CD8-positive, alpha-beta memory T cell (primary cell): ENCODE results near the gene TNFRSF21. TPM values are rescaled to one million over a fixed set of nuclear protein-coding genes. Genes with fewer than 3 reads are reported as not detected.
"Not testable (repeated sequence)": the region's sequence is repeated elsewhere in the genome, so short reads cannot be mapped to it uniquely, and the experiment has no call there.

Source experiments
- CTCF ChIA-PET: fragments of 350-600 bp; sonication (Branson Sonifier 250); formaldehyde crosslinking; loops from one replicate; lab custom pipeline; 2021; ENCODE audit warnings: antibody characterized with exemption; lab: Charles Lee
- POLR2A ChIA-PET: fragments of 350-600 bp; sonication (Branson Sonifier 250); formaldehyde crosslinking; loops from one replicate; lab custom pipeline; 2021; ENCODE audit warnings: antibody characterized with exemption; lab: Charles Lee
- DNase-seq, 5 donors: peaks; one replicate each; pipeline versions ENCODE4 v3.0.0 to v3.0.0-alpha.2; 2020 to 2022; ENCODE audit warnings: mixed read lengths in 1 of 5
- H3K27ac ChIP-seq: one replicate; pipeline ENCODE4 v1.7.0; 2013; ENCODE audit warnings: low read depth, mild to moderate bottlenecking, low read length, moderate library complexity
- H3K27me3 ChIP-seq: 2 replicates; pipeline ENCODE4 v1.7.0; 2013; ENCODE audit warnings: low read length, mild to moderate bottlenecking; ENCODE audit not compliant: insufficient read depth, poor library complexity, severe bottlenecking
- H3K36me3 ChIP-seq: 2 replicates; pipeline ENCODE4 v1.7.0; 2013; ENCODE audit warnings: mild to moderate bottlenecking, low read length, moderate library complexity; ENCODE audit not compliant: insufficient read depth
- H3K4me1 ChIP-seq: 2 replicates; pipeline ENCODE4 v1.7.0; 2013; ENCODE audit warnings: mild to moderate bottlenecking, low read length, moderate library complexity; ENCODE audit not compliant: insufficient read depth
- H3K4me3 ChIP-seq: 2 replicates; pipeline ENCODE4 v1.7.0; 2013; ENCODE audit warnings: mild to moderate bottlenecking, low read length
- H3K9me3 ChIP-seq: 2 replicates; pipeline ENCODE4 v1.7.0; 2013; ENCODE audit warnings: mild to moderate bottlenecking, low read length
- H3K27ac Mint-ChIP-seq, 8 donors: one replicate each; pipeline ENCODE4 v1.8.0; 2020 to 2021; ENCODE audit warnings: mixed read lengths in 8 of 8, mild to moderate bottlenecking in 6 of 8, inconsistent platforms in 3 of 8, moderate library complexity in 3 of 8
- H3K27me3 Mint-ChIP-seq, 2 donors: one replicate each; pipeline ENCODE4 v1.8.0; 2020 to 2021; ENCODE audit warnings: mixed read lengths in 2 of 2, mild to moderate bottlenecking in 1 of 2, moderate library complexity in 1 of 2
- H3K36me3 Mint-ChIP-seq, 3 donors: one replicate each; pipeline ENCODE4 v1.8.0; 2020 to 2021; ENCODE audit warnings: mixed read lengths in 3 of 3, inconsistent platforms in 1 of 3, mild to moderate bottlenecking in 1 of 3
- H3K4me1 Mint-ChIP-seq, 3 donors: one replicate each; pipeline ENCODE4 v1.8.0; 2020 to 2021; ENCODE audit warnings: mixed read lengths in 3 of 3, inconsistent platforms in 1 of 3, mild to moderate bottlenecking in 1 of 3
- H3K4me3 Mint-ChIP-seq, 7 donors: one replicate each; pipeline ENCODE4 v1.8.0; 2020 to 2021; ENCODE audit warnings: mixed read lengths in 7 of 7, mild to moderate bottlenecking in 6 of 7, moderate library complexity in 4 of 7, inconsistent platforms in 2 of 7
- H3K9me3 Mint-ChIP-seq, 5 donors: one replicate each; pipeline ENCODE4 v1.8.0; 2020 to 2022; ENCODE audit warnings: mixed read lengths in 5 of 5, mild to moderate bottlenecking in 3 of 5, moderate library complexity in 2 of 5, inconsistent platforms in 1 of 5
- polyA plus RNA-seq: library from polyadenylated mRNA; unstranded; fragments of 300-500 nt; fragmentation: Illumina TruSeq; gene quantifications from one replicate; pipeline ENCODE4 v1.2.3, GENCODE V29; 2021
- total RNA-seq, 2 experiments: library from RNA; stranded (reverse); gene quantifications; one replicate each; pipeline ENCODE4 v1.2.3, GENCODE V29; 2021

The TNFRSF21 gene
- total and polyA plus RNA-seq, 3 experiments from 2014 or later, result 0.06 to 1.8 (median 1.7) TPM

DNA sequence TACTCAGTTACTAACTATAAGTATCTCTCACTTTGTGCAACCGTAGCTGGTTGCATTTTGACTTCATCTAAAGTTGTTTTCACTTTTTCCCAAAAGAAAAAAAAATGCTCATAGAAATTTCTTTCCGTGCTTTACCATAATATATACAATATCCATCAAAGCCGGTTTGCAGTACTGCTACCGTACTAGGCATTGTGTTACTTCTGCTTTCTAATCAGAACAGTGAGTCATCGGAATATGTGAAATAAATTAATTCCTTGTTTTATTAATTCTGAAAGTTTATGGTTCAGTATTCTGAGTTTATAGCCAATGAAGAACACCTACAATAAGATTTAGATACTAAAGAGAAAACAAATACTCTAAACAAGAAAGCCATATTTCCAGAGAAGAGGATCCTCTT is 72.5 kb downstream of the TNFRSF21 start:
- no peak for DNase-seq
- peaks cover 7% of the 10 kb centered on the region for H3K4me1 ChIP-seq
- H3K4me3 ChIP-seq, result no peak overlapping the region
- Mint-ChIP-seq H3K4me1 (peaks cover 0 to 4% (median 1%) of the 10 kb centered on the region in 3 donors), H3K27ac (no peak overlapping the region), H3K9me3 (peaks cover 0 to 2% (median 0%) of the 10 kb centered on the region in 5 donors), H3K36me3 (peaks cover 0 to 4% (median 0%) of the 10 kb centered on the region in 3 donors), H3K27me3 (peaks cover 4 to 19% of the 10 kb centered on the region in 2 donors), H3K4me3 (no peak overlapping the region)
- no peaks in the 10 kb centered on the region for H3K27me3 ChIP-seq
- ChIA-PET CTCF (no interaction called here), POLR2A (no interaction called here)
- no peaks in the 10 kb centered on the region for H3K9me3 ChIP-seq
- no peak overlapping the region for H3K27ac ChIP-seq
- H3K36me3 ChIP-seq, result no peaks in the 10 kb centered on the region

- Mint-ChIP-seq H3K27ac (no peak overlapping the region), H3K36me3 (peaks cover 0 to 4% (median 0%) of the 10 kb centered on the region in 3 donors), H3K4me3 (no peak overlapping the region), H3K27me3 (peaks cover 4 to 19% of the 10 kb centered on the region in 2 donors), H3K9me3 (peaks cover 0 to 2% (median 0%) of the 10 kb centered on the region in 5 donors), H3K4me1 (no peaks in the 10 kb centered on the region)
- H3K9me3 ChIP-seq, result no peaks in the 10 kb centered on the region
- no peaks in the 10 kb centered on the region for H3K27me3 ChIP-seq
- no peaks in the 10 kb centered on the region for H3K36me3 ChIP-seq
- CTCF ChIA-PET, result no interaction called here
- POLR2A ChIA-PET, result no interaction called here
- H3K4me3 ChIP-seq, result no peak overlapping the region
- DNase-seq, result no peak
- no peaks in the 10 kb centered on the region for H3K4me1 ChIP-seq
- H3K27ac ChIP-seq, result no peak overlapping the region
Measured at GRCh38 chr6:47235964-47236760, 73.5 kb downstream of the TNFRSF21 start.

DNA sequence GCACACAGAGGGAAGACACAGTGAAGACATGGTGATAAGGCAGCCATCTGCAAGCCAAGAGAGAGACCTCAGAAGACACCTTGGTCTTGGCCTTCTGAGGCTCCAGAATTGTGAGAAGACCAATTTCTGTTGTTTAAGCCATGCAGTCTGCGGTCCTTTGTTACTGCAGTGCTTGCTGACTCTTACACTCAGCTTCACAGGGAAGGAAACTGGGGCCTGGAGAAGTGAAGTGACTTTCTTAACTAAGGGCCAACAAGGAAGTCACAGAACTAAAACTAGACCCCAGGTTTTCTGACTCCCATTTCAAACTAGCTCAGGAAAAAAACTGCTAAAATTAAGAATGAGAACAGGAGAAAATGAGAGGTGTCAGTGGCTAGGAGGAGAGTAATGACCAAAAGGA is 74.3 kb downstream of the TNFRSF21 start:
- H3K27me3 ChIP-seq, result no peaks in the 10 kb centered on the region
- H3K27ac Mint-ChIP-seq, result no peak overlapping the region
- no peak overlapping the region for H3K4me3 ChIP-seq
- H3K27ac ChIP-seq, result no peak overlapping the region
- CTCF ChIA-PET, result no interaction called here
- DNase-seq, result no peak
- no peaks in the 10 kb centered on the region for H3K9me3 ChIP-seq
- H3K9me3 Mint-ChIP-seq, result peaks cover 0 to 2% (median 0%) of the 10 kb centered on the region in 5 donors
- H3K4me1 ChIP-seq, result no peaks in the 10 kb centered on the region
- peaks cover 0 to 4% (median 0%) of the 10 kb centered on the region in 3 donors for H3K36me3 Mint-ChIP-seq
- H3K4me3 Mint-ChIP-seq, result no peak overlapping the region
- no peaks in the 10 kb centered on the region for H3K36me3 ChIP-seq
- H3K4me1 Mint-ChIP-seq, result no peaks in the 10 kb centered on the region
- peaks cover 4 to 19% of the 10 kb centered on the region in 2 donors for H3K27me3 Mint-ChIP-seq
- POLR2A ChIA-PET, result no interaction called here

GRCh38 chr6:47234266-47234933 is 75.3 kb downstream of the TNFRSF21 start:
- no peak for DNase-seq
- no peak overlapping the region for H3K27ac ChIP-seq
- no peak overlapping the region for H3K4me3 Mint-ChIP-seq
- H3K9me3 Mint-ChIP-seq, result no peaks in the 10 kb centered on the region
- H3K9me3 ChIP-seq, result no peaks in the 10 kb centered on the region
- ChIA-PET POLR2A (no interaction called here), CTCF (no interaction called here)
- H3K36me3 ChIP-seq, result no peaks in the 10 kb centered on the region
- peaks cover 0 to 2% (median 0%) of the 10 kb centered on the region in 3 donors for H3K36me3 Mint-ChIP-seq
- no peak overlapping the region for H3K27ac Mint-ChIP-seq
- peaks cover 4 to 13% of the 10 kb centered on the region in 2 donors for H3K27me3 Mint-ChIP-seq
- H3K4me3 ChIP-seq, result no peak overlapping the region
- no peaks in the 10 kb centered on the region for H3K4me1 ChIP-seq
- no peaks in the 10 kb centered on the region for H3K27me3 ChIP-seq
- H3K4me1 Mint-ChIP-seq, result no peaks in the 10 kb centered on the region

DNA sequence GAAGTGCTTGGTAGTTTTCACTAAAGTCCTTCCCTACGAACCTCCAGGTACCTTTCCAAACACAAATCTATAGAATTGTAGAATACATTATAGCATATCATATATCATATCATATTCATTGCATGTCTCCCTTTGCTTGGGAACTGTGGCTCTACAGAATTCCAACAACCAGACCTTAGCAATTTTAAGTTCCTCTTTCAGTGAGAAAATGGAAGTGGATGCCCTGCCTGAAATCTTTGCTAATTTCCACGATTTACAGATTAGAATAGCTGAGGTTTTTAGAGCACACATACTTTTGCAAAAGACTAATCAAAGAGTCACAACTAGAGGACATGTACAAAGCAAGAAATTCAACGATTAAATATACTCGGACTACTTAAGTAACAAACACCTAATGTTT is 78.6 kb downstream of the TNFRSF21 start:
- Histone ChIP-seq H3K4me1 (no peaks in the 10 kb centered on the region), H3K9me3 (no peaks in the 10 kb centered on the region), H3K4me3 (no peak overlapping the region), H3K27me3 (no peaks in the 10 kb centered on the region), H3K27ac (no peak overlapping the region), H3K36me3 (no peaks in the 10 kb centered on the region)
- ChIA-PET POLR2A (no interaction called here), CTCF (no interaction called here)
- Mint-ChIP-seq H3K9me3 (no peaks in the 10 kb centered on the region), H3K4me1 (no peaks in the 10 kb centered on the region), H3K4me3 (no peak overlapping the region), H3K36me3 (no peaks in the 10 kb centered on the region), H3K27ac (no peak overlapping the region), H3K27me3 (peaks cover 4% of the 10 kb centered on the region in 2 donors)
- DNase-seq, result no peak

DNA sequence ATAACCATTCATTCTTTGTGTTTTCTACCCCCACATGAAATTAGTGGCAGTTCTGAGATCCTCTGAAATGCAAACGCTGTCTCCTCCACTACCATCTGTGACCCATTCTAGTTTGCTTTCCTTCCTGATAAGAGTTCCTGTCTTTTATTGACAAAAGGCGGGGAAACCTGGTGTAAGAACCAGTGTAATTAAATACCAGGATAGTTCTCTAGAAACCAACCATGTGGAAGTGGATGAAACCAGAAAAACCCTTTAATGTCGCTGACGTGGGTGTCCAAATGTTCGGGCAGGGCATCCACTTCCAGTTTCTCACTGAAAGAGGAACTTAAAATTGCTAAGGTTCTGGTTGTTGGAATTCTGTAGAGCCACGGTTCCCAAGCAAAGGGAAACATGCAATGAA is 79.1 kb downstream of the TNFRSF21 start:
- no peaks in the 10 kb centered on the region for H3K4me1 Mint-ChIP-seq
- no peak overlapping the region for H3K27ac Mint-ChIP-seq
- Histone ChIP-seq H3K27me3 (no peaks in the 10 kb centered on the region), H3K4me3 (no peak overlapping the region), H3K9me3 (no peaks in the 10 kb centered on the region), H3K4me1 (no peaks in the 10 kb centered on the region), H3K36me3 (no peaks in the 10 kb centered on the region), H3K27ac (no peak overlapping the region)
- peaks cover 2 to 4% of the 10 kb centered on the region in 2 donors for H3K27me3 Mint-ChIP-seq
- ChIA-PET POLR2A (no interaction called here), CTCF (no interaction called here)
- H3K36me3 Mint-ChIP-seq, result no peaks in the 10 kb centered on the region
- no peak for DNase-seq
- no peaks in the 10 kb centered on the region for H3K9me3 Mint-ChIP-seq
- H3K4me3 Mint-ChIP-seq, result no peak overlapping the region

DNA sequence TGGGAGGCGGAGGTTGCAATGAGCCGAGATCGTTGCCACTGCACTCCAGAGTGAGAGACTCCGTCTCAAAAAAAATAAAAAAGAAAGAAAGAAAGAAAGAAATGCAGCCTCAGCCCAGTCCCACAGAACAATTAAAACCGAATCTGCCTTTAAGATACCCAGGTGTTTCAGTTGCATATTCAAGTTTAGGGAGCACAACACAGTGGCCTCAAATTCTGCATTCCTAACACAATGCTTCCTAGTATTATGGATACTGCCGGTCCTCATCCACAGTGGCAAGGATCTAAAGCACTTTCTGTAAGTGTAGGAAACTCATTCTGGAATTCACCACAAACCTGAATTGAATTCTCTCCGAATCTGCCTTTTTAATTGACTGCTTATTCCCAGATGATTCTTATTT is 80.5 kb downstream of the TNFRSF21 start:
- Mint-ChIP-seq H3K27ac (no peak overlapping the region), H3K4me3 (no peak overlapping the region), H3K27me3 (no peaks in the 10 kb centered on the region), H3K9me3 (no peaks in the 10 kb centered on the region), H3K36me3 (no peaks in the 10 kb centered on the region), H3K4me1 (no peaks in the 10 kb centered on the region)
- Histone ChIP-seq H3K27me3 (no peaks in the 10 kb centered on the region), H3K4me3 (no peak overlapping the region), H3K9me3 (no peaks in the 10 kb centered on the region), H3K36me3 (no peaks in the 10 kb centered on the region), H3K27ac (no peak overlapping the region), H3K4me1 (no peaks in the 10 kb centered on the region)
- no peak for DNase-seq
- POLR2A ChIA-PET, result no interaction called here
- CTCF ChIA-PET, result no interaction called here

GRCh38 chr6:47228093-47228492 is 81.6 kb downstream of the TNFRSF21 start:
- H3K9me3 Mint-ChIP-seq, H3K9me3 ChIP-seq, H3K27me3 ChIP-seq, H3K27me3 Mint-ChIP-seq, POLR2A ChIA-PET, H3K4me1 Mint-ChIP-seq, H3K4me3 ChIP-seq, H3K4me1 ChIP-seq, H3K4me3 Mint-ChIP-seq, H3K27ac Mint-ChIP-seq, H3K36me3 ChIP-seq, H3K27ac ChIP-seq, H3K36me3 Mint-ChIP-seq, DNase-seq: not testable (repeated sequence)
- CTCF ChIA-PET, result interaction anchor here (1.2 kb wide), 1 partner anchor 61 kb away, joined by 3 read pairs; no protein-coding TSS in a partner anchor
